HG02884 (cell line): ENCODE measurements around the gene SBNO2.
A peak's percentile ranks its signal among the peaks of the same experiment; 100 is the strongest.
"Not testable (repeated sequence)": the region's sequence is repeated elsewhere in the genome, so short reads cannot be mapped to it uniquely, and the experiment has no call there.

Experiments
- ATAC-seq: cut with Tn5 transposase; IDR thresholded peaks from one replicate; pipeline ENCODE4 v1.9.1; 2021; ENCODE audit warnings: mild to moderate bottlenecking, moderate library complexity; ENCODE audit not compliant: unreplicated experiment

Gene SBNO2

GRCh38 chr19:1206864-1207450, 32.9 kb upstream of the SBNO2 start:
- ATAC-seq = no peak

GRCh38 chr19:1206150-1206863, 32.2 kb upstream of the SBNO2 start:
- no peak for ATAC-seq

GRCh38 chr19:1205114-1206099, 31.3 kb upstream of the SBNO2 start, which contains the start of gene STK11:
STK11 (plus strand) TSS chr19:1205778; CDS start chr19:1206914, 1,136 bp downstream.
- peak; percentile 83 for ATAC-seq

GRCh38 chr19:1200614-1201013, 26.5 kb upstream of the SBNO2 start:
- ATAC-seq = not testable (repeated sequence)

- ATAC-seq = no peak
Measured at GRCh38 chr19:1199531-1199930, 25.5 kb upstream of the SBNO2 start.

GRCh38 chr19:1189419-1189818, 15.4 kb upstream of the SBNO2 start:
- ATAC-seq = no peak

- ATAC-seq = no peak
Measured at GRCh38 chr19:1183543-1184172, 9.6 kb upstream of the SBNO2 start.

GRCh38 chr19:1182727-1183126, 8.7 kb upstream of the SBNO2 start:
- no peak for ATAC-seq

- ATAC-seq = no peak
Measured at GRCh38 chr19:1182068-1182467, 8.0 kb upstream of the SBNO2 start.

GRCh38 chr19:1181606-1182005, 7.5 kb upstream of the SBNO2 start:
- no peak for ATAC-seq

- no peak for ATAC-seq
Measured at GRCh38 chr19:1177322-1178114, 3.5 kb upstream of the SBNO2 start.

GRCh38 chr19:1173159-1173844, 766 bp downstream of the SBNO2 start:
- ATAC-seq = no peak

- no peak for ATAC-seq
Measured at GRCh38 chr19:1172353-1173158, 1.5 kb downstream of the SBNO2 start.

GRCh38 chr19:1171755-1172352, 2.2 kb downstream of the SBNO2 start:
- no peak for ATAC-seq

- no peak for ATAC-seq
Measured at GRCh38 chr19:1170938-1171754, 2.9 kb downstream of the SBNO2 start.

- ATAC-seq = no peak
Measured at GRCh38 chr19:1169921-1170885, 3.9 kb downstream of the SBNO2 start.
